PFSK-1 (cell line): ENCODE results near the gene SLC5A8.

Source experiments
- POLR2AphosphoS5 ChIP-seq: IDR thresholded peaks from 2 replicates; pipeline ENCODE4 v1.6.1; 2012; ENCODE audit warnings: low read depth, mild to moderate bottlenecking, control low read depth, low read length, moderate library complexity
- SIN3A ChIP-seq: IDR thresholded peaks from 2 replicates; pipeline ENCODE4 v1.6.1; 2012; ENCODE audit warnings: mild to moderate bottlenecking, low read length, moderate library complexity, borderline replicate concordance; ENCODE audit not compliant: insufficient read depth
- TAF1 ChIP-seq: IDR thresholded peaks from 2 replicates; pipeline ENCODE4 v1.6.1; 2012; ENCODE audit warnings: low read length, control low read depth, borderline replicate concordance; ENCODE audit not compliant: insufficient read depth

DNA sequence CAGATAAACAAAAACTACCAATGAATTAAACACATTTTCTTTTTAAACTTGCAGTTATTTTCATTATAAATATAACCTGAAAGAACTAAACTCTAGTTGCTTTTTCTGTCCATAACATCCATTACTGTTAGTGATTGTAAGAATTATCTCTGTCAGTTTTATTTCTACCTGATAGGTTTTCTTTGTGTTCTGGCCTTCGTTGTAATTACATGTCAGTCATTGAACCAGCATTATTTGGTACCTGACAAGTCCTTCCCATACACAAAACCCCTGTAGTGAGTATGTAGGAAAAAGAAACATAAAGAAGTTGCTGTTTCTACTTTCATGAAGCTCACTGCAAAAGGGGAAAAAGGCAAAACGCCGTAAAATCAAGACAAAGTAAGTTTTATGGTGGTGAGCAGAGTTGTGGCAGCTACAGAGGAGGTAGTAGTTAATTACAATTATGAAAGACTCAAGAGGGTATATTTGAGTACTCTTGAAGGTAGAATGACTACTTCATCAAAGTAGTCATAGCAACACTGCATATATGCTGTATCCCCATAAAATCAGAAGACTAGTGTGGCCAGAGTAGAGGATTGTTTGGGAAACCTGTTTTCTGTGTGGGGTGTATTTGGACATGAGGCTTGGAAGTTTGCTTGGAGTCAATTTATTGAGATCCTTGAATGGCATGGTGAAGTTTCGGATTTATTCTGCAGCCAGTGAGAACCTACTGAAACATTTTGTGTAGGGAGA, 102.8 kb downstream of the SLC5A8 start:
- TF ChIP-seq TAF1: no peak
- no peak for TF ChIP-seq POLR2AphosphoS5
- TF ChIP-seq SIN3A: no peak
